Effector CD8-positive, alpha-beta T cell (primary cell): Measurements from ENCODE around the gene IRF2.
A peak's percentile ranks its signal among the peaks of the same experiment; 100 is the strongest.

Source experiments
- DNase-seq: peaks from one replicate; lab custom pipeline; 2025; lab: John Stamatoyannopoulos, UW

Gene IRF2

GRCh38 chr4:184432127-184432922, 42.0 kb downstream of the IRF2 start:
- no peak for DNase-seq

DNA sequence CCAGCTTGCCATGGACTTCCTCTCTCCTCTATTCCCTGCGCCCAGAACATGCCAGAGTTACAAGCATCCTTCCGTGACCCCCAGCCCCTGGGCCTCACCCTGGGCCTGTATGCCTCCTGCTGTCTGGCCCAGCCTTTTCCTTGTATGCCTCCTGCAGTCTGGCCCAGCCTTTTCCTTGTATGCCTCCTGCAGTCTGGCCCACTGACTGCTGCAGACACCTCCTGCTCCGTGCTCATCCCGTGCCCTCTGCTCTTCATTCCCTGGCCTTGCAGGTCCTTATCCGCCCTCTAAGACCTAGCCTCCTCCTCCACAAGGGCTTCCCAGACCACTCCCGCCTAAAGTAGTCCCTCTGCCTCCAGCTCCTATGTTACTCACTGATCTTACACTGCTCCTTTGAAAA, 44.2 kb downstream of the IRF2 start:
- DNase-seq = no peak

DNA sequence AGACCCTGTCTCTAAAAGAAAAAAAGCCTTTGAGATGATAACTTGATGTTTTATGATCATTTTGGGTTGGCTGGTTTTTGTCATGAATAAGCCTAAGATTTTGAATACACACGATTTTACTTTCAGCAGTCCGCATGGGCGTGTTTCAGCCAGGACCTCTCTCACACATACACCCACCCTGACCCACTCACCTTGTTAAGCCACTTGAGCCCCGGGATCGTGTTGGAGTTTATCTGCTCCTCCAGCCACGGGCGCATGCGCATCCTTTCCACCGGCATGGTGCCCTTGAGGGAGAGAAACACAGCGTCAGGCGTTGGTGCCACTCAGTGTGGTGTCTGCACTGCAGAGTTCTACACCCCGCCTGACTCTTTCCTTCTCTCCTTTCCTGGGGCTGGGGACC, 45.6 kb downstream of the IRF2 start:
- no peak for DNase-seq

- DNase-seq = no peak
Measured at GRCh38 chr4:184427687-184428086, 46.7 kb downstream of the IRF2 start.

- no peak for DNase-seq
Measured at GRCh38 chr4:184427093-184427492, 47.3 kb downstream of the IRF2 start.

GRCh38 chr4:184424993-184425758, 49.2 kb downstream of the IRF2 start:
- no peak for DNase-seq

DNA sequence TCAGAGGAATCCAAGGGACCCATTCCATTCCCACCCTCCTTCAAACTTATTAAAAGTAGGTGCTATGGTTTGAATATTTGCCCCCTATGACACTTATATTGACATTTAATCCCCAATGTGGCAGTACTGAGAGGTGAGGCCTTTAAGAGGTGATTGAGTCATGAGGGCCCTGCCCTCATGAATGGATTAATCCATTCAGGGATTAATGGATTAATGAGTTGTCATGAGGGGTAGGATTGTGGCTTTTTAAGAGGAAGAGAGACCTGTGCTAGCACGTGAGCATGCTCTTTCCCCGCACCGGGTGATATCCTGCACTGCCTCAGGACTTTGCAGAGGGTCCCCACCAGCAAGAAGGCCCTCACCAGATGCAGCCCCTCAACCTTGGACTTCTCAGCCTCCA, 50.1 kb downstream of the IRF2 start:
- DNase-seq = no peak

DNA sequence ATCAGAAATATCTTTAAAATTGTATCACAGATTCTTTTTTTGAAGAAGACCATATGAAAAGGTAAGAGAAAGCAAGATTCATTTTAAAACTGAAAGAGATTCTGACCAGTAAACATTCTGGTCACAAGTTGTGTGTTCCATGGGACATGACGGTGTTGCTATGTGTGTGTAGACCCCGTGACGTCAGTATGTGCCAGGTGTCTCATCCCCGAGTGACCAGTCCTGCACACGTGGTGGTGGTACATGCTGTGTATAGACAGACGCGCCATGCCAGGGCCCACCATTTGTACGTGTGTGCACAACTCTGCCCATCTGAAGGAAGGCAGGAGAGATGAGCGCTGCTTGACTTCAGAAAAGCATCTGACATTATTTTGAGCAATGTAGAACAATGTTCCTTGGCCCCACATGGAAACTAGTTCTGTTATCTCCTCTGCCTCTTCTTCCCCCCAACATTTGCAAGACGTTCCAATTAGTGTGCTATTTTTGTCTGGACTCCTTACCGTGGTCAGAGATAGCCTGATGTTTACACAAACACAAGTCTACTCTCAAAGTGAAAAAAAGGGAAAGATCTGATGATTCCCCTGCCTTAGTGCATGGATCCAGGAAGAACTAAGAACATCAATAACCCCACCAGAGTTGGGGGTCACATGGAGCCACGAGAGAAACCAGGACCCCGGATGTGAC, 51.2 kb downstream of the IRF2 start:
- no peak for DNase-seq

DNA sequence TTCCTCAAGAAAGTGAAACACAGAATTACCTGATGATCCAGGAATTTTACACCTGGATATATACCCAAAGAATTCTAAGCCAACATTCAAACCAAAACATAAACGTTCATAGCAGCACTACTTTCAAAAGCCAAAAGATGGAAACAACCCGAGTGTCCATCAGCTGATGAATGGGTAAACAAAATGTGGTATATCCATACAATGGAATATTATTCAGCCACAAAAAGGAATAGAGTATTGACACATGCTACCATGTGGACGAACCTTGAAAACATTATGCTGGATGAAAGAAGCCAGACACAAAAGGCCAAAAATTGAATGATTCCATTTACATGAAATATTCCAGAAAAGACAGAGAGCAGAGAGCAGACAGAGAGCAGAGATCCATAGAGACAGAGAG, 52.0 kb downstream of the IRF2 start:
- no peak for DNase-seq

GRCh38 chr4:184421533-184422155, 52.7 kb downstream of the IRF2 start:
- no peak for DNase-seq

DNA sequence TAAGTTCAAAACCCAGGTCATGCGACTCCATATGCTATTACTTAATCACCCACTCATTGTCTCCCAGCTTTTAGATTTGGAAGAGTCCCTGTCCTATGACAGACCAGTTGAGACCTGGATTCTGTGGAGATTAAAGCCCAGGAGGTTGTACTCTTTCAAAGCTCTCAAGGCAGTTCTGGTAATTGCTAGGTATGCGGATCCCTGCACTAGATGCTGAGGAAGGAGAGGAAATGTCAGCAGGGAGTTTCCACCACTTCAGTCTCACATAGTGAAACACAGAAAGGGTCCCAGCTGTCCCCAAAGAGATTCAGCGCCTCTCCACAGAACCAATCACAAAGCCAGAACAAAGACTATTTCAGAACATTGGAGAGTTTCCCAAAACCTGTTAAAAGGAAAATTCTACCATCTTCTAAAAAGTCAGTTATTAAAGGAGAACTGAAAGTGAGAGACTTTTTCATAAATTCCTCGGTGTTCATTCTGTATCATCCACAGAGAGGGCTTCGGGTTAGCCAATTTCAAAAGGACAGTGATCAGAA, 53.4 kb downstream of the IRF2 start:
- no peak for DNase-seq

DNA sequence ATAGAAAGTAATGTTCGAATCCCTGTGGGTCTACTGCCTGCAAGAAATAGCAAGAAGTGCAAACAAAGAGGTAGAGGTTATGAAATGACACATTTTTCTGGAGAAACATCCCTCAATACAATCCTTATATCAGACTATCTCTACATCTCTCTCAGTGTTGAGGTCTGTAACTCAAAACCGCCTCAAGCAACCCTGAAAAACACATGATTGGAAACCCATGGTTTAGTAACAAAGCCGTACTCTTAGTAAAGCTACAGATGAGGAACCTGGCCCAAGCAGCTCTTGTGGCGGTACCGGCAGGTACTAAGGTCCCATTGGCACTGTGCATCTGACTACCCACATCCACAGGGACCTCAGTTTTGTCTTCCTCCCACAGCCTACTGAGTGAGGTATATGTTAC, 53.9 kb downstream of the IRF2 start:
- no peak for DNase-seq

DNA sequence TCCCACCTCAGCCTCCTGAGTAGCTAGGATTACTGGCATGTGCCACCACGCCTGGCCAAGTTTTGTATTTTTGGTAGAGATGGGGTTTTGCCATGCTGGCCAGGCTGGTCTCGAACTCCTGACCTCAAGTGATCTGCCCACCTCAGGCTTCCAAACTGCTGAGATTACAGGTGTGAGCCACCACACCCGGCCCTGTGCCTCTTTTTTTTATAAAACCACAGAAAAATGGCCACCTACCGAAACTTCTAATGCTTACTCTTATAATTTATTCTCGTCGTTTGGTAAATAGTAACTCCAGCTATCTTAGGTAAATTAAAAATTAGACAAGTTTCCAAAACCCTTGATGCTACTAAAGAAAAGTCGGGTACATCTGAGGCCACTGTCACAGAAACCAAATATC, 54.4 kb downstream of the IRF2 start:
- DNase-seq = no peak

DNA sequence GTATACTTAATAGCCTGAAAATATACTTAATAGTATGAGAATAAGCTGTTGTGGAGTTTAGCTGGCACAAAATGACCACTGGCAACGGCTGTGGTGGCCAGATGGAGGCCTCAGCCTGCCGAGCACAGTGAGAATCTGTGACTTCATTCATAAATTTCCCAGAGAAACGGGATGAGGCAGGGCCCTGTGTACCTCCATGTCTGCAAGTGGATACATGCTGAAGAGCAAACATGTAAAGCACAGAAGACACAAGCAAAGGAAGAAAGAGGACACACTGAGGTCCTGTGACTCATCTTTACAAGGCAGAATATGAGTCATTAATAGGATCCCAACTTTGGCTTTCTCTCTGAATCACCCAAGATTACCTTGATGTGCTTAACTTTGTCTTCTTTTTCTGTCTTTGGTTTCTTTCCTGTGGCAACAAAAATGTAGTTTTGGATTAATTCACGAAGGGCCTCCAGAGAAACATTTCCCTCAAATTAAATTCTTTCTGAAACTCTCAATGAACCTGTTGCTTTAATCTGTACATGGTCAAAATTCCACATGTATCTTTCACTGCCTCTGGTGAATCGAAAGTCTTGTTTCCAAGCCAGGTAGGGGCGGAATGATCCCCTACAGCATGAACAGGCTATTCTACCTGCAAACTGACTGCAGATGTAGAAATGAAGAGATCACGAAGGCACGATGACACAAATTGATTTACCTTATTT, 56.4 kb downstream of the IRF2 start:
- no peak for DNase-seq

GRCh38 chr4:184416913-184417734, 57.2 kb downstream of the IRF2 start:
- peak; percentile 1 for DNase-seq

- DNase-seq = no peak
Measured at GRCh38 chr4:184415071-184415470, 59.3 kb downstream of the IRF2 start.

GRCh38 chr4:184413261-184414046, 60.9 kb downstream of the IRF2 start:
- DNase-seq = no peak

GRCh38 chr4:184410748-184411147, 63.6 kb downstream of the IRF2 start:
- DNase-seq = no peak

DNA sequence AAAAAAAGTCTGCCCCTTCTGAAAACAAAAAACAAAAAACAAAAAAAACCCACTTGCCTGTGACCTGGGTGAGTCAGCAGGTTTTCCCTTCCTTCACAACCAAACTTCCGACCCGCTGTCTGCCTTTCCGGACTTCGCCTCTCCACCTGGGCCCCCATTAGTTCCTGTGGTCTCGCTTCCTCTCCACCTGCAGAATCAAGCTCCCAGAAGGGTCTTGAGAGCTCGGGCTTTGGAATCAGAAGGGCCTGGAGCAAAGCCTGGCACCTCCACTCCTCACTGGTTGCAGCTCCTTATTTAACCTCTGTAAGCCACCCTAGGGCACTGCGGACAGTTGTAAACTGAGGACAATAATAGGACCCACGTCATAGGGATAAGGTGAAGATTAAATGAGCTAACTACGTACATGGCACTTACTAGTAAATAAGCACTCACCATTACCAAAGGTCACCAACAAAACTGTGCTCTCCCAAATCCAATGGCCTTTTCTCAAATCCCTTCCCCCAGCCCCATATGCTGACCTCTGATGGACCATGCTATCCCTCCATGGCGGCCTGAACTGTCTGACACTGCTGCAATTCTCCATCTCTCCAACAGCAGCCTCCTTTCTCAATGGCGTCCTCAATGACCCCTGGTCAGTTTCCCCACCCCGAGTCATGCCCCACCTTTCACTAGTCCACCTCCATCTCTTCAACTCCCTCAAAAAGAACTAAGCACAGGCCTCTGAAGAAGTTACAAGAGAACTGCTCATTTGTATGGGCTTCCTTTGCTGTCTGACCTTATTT, 64.2 kb downstream of the IRF2 start:
- no peak for DNase-seq
